ENCODE measurements around the gene AAK1.

DNA sequence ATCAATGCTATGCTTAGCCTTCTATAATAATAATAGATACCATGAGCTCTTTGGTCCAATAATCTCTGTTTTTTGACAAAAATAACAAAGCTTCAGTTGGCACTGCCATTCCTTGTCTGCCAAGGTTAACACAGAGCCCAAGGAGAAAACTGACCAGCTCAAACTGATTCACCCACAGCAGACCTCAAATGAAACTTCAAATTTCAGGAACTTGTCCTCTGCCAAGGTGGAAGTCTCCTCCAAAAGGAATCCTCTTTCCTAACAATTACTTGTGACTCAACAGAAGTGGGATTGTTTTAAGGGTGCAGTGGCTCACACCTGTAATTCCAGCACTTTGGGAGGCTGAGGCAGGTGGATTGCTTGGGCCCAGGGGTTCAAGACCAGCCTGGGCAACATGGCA is 12.1 kb downstream of the AAK1 start:
- TF ChIP-seq, protein P1, sequence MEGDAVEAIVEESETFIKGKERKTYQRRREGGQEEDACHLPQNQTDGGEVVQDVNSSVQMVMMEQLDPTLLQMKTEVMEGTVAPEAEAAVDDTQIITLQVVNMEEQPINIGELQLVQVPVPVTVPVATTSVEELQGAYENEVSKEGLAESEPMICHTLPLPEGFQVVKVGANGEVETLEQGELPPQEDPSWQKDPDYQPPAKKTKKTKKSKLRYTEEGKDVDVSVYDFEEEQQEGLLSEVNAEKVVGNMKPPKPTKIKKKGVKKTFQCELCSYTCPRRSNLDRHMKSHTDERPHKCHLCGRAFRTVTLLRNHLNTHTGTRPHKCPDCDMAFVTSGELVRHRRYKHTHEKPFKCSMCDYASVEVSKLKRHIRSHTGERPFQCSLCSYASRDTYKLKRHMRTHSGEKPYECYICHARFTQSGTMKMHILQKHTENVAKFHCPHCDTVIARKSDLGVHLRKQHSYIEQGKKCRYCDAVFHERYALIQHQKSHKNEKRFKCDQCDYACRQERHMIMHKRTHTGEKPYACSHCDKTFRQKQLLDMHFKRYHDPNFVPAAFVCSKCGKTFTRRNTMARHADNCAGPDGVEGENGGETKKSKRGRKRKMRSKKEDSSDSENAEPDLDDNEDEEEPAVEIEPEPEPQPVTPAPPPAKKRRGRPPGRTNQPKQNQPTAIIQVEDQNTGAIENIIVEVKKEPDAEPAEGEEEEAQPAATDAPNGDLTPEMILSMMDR (IDR thresholded peaks at IDR 0.05; ENCODE audit: low read depth, low read length), result no peak
- no peak for TF ChIP-seq EZH2phosphoT487 (IDR thresholded peaks at IDR 0.05; ENCODE audit: low read depth)

Measured in OCI-LY3 (cell line).